HUES48 (cell line): ENCODE results near the gene INTS13.
A peak's percentile ranks its signal among the peaks of the same experiment; 100 is the strongest.

ENCODE experiments used
- H3K27ac ChIP-seq: one replicate; pipeline ENCODE4 v1.7.0; 2013; ENCODE audit warnings: low read depth, low read length, inconsistent platforms
- H3K27me3 ChIP-seq: 2 replicates; pipeline ENCODE4 v1.6.1; 2013; ENCODE audit warnings: mild to moderate bottlenecking, low read length; ENCODE audit not compliant: control insufficient read depth, insufficient read depth
- H3K36me3 ChIP-seq: 2 replicates; pipeline ENCODE4 v1.6.1; 2013; ENCODE audit warnings: low read length; ENCODE audit not compliant: control insufficient read depth, insufficient read depth
- H3K4me1 ChIP-seq: 2 replicates; pipeline ENCODE4 v1.6.1; 2013; ENCODE audit warnings: mild to moderate bottlenecking, low read length; ENCODE audit not compliant: control insufficient read depth, insufficient read depth
- H3K4me3 ChIP-seq: 2 replicates; pipeline ENCODE4 v1.5.1; 2013; ENCODE audit warnings: mild to moderate bottlenecking, low read depth, low read length
- H3K9ac ChIP-seq: 2 replicates; pipeline ENCODE4 v1.6.1; 2013; ENCODE audit warnings: mild to moderate bottlenecking, low read depth, low read length, moderate library complexity
- H3K9me3 ChIP-seq: 2 replicates; pipeline ENCODE4 v1.6.1; 2013; ENCODE audit warnings: low read length; ENCODE audit not compliant: control insufficient read depth, insufficient read depth

The INTS13 gene, protein sequence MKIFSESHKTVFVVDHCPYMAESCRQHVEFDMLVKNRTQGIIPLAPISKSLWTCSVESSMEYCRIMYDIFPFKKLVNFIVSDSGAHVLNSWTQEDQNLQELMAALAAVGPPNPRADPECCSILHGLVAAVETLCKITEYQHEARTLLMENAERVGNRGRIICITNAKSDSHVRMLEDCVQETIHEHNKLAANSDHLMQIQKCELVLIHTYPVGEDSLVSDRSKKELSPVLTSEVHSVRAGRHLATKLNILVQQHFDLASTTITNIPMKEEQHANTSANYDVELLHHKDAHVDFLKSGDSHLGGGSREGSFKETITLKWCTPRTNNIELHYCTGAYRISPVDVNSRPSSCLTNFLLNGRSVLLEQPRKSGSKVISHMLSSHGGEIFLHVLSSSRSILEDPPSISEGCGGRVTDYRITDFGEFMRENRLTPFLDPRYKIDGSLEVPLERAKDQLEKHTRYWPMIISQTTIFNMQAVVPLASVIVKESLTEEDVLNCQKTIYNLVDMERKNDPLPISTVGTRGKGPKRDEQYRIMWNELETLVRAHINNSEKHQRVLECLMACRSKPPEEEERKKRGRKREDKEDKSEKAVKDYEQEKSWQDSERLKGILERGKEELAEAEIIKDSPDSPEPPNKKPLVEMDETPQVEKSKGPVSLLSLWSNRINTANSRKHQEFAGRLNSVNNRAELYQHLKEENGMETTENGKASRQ

DNA sequence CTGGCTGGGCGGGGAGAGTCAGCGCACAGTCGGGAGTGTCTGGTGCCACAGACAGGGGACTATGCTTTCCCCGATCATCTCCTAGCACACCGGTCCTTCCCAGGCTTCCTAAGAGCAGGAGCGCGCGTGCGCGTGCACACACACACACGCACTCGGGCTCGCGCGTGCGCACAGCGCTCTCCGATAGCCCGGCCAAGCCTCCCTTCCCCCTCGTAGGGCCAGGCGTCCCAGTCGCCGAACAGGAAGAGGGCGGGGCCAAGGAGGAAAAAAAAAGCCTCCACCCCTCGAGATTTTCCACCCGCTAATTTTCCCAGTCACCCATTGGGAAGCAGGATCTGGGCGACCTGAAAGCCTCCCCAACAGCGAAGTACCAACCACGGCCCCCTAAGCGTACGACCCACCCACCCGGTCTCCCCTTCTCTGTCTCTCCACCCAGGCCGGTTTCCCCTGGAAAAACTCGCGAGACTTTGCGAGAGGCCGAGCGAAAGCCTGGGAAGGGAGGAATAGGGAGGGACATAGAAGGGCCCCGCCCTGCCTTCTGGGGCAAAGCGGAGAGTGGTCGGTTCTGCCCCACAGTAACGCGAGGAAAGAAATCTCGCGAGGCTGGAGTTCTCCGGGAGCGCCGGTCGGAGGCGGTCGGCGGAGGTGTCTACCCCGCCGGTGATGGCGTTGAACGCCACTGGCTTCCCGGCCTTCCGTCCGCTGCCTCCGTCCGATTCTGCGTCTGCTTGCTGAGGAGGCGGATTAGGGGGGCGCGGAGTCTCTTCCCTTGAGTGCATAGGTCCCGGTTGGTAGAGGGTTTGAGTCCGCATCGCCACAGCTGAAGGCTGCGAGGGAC is at the start of gene INTS13, which contains the start of gene FGFR1OP2:
INTS13 (minus strand) TSS at position 119 of the 838 bp plus-strand sequence. CDS start 1,178 bp downstream, outside the sequence.
FGFR1OP2 (plus strand) TSS at position 608 of the 838 bp plus-strand sequence. CDS start 15,689 bp downstream, outside the sequence.
- H3K27ac ChIP-seq: peak within 1 kb of the TSS; percentile 97
- peaks cover 14% of the 10 kb centered on the region; the same call in 1 of the 2 replicates for H3K4me1 ChIP-seq

DNA sequence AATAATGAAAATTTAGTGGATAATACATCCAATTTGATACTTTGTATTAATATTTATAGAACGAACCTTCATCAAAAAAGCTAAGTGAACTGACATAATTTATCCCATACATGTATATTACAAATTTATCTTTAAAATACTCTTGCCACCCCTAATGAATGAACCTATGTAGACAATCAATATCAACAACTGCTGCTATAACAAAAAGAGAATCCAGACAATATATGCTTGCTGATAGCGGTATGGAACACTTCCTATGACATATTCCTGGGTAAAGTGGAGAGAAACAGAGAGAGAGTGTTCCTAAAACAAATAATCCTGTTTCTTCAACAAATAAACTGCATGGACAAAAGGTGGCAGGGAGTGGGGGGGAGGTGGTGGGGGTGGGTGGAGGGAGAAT is 45.1 kb upstream of the INTS13 start:
- Histone ChIP-seq H3K4me1 (no peaks in the 10 kb centered on the region), H3K27ac (no peak overlapping the region), H3K36me3 (peaks cover 53% of the 10 kb centered on the region), H3K27me3 (no peaks in the 10 kb centered on the region), H3K9ac (no peak overlapping the region), H3K4me3 (no peak overlapping the region), H3K9me3 (no peaks in the 10 kb centered on the region)

More for the DNA sequence above, at the start of gene INTS13, which contains the start of gene FGFR1OP2:
- Histone ChIP-seq H3K9me3 (no peaks in the 10 kb centered on the region), H3K27me3 (no peaks in the 10 kb centered on the region), H3K4me3 (peak within 1 kb of the TSS; percentile 98), H3K9ac (peak within 1 kb of the TSS; percentile 92), H3K36me3 (peaks cover 16% of the 10 kb centered on the region)

DNA sequence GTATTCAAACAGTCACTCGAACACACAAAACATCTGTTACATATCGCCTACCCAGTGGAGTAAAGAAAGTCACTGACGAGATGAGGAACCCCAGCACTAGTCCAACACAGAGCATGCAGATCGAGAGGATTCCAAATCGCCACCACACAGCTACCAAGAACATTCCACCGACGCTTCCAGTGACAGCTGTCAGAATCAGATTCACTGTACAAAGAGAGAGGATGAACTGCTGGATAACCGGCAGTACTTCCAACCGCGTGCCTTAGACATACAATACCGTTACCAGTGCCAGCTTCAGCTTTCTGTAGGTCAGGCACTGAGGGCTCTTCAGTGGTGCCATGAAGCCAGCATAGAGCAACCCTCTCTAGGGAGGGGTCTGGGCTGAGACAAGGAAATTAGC is 42.0 kb upstream of the INTS13 start:
- no peaks in the 10 kb centered on the region for H3K4me1 ChIP-seq

DNA sequence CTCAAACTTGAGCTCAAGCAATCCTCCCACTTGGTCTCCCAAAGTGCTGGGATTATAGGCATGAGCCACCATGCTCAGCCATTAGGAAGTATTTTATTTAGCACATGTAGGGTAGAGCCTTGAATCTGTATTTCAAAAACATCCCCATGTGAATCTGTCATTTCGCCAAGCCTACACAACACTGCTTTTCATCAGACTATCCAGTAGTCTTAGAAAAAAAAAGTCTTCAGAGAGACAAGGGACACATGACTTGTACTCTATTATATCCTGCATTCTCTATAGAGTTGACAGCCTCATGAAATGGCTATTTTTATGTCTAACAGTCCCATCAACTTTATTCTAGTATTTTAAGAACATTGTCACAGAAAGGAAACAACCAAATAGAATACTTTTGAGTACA is 41.0 kb upstream of the INTS13 start:
- no peak overlapping the region for H3K27ac ChIP-seq
- no peak overlapping the region for H3K4me3 ChIP-seq
- H3K9ac ChIP-seq: no peak overlapping the region
- H3K27me3 ChIP-seq: no peaks in the 10 kb centered on the region
- H3K36me3 ChIP-seq: peaks cover 62% of the 10 kb centered on the region
- no peaks in the 10 kb centered on the region for H3K9me3 ChIP-seq
- no peaks in the 10 kb centered on the region for H3K4me1 ChIP-seq

More for the DNA sequence above, 42.0 kb upstream of the INTS13 start:
- Histone ChIP-seq H3K4me3 (no peak overlapping the region), H3K9ac (no peak overlapping the region), H3K9me3 (no peaks in the 10 kb centered on the region), H3K36me3 (peaks cover 56% of the 10 kb centered on the region), H3K27ac (no peak overlapping the region), H3K27me3 (no peaks in the 10 kb centered on the region)

DNA sequence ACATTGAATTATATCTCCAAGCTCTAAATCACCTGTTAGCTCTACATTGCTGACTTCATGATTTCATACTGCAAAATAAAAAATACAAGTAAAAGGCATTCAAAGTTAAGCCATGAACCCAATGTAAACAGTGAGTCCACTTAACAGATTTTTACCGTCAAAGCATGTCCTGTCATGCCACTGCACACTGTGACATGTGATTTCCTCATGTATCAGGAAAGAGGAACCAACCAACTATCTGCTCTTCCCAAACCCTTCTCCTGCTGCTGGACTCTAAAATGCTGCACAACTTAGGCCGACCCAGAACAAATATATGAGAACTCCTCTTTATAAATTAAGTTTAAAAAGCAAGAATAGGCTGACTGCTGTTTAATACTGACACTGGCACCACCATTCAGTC is 38.9 kb upstream of the INTS13 start:
- no peaks in the 10 kb centered on the region for H3K9me3 ChIP-seq
- H3K36me3 ChIP-seq: peaks cover 68% of the 10 kb centered on the region
- no peak overlapping the region for H3K4me3 ChIP-seq

DNA sequence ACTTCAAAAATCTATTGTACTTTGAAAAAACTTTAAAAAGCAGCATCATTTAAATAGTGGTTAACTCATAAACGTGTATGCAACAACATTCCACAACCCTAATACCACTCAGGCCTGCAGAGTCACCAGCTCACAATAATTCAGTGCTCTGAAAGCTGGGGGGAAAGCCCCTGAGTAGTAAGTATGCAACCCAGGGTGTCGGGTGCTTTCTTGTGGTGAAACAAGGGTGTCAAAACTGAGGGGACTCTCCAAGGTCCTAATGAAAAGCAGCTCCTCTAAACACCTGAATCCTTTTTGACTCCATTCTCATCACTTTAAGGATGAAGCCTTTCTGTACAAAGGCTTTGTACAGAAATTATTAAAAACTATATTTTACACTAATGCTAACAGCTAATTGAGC is 34.2 kb upstream of the INTS13 start:
- no peak overlapping the region for H3K4me3 ChIP-seq
- H3K4me1 ChIP-seq: no peaks in the 10 kb centered on the region
- H3K27ac ChIP-seq: no peak overlapping the region
- no peaks in the 10 kb centered on the region for H3K27me3 ChIP-seq
- H3K36me3 ChIP-seq: peaks cover 52% of the 10 kb centered on the region
- H3K9ac ChIP-seq: no peak overlapping the region
- H3K9me3 ChIP-seq: no peaks in the 10 kb centered on the region

More for the DNA sequence above, 38.9 kb upstream of the INTS13 start:
- Histone ChIP-seq H3K9ac (no peak overlapping the region), H3K27me3 (no peaks in the 10 kb centered on the region), H3K27ac (no peak overlapping the region), H3K4me1 (no peaks in the 10 kb centered on the region)

DNA sequence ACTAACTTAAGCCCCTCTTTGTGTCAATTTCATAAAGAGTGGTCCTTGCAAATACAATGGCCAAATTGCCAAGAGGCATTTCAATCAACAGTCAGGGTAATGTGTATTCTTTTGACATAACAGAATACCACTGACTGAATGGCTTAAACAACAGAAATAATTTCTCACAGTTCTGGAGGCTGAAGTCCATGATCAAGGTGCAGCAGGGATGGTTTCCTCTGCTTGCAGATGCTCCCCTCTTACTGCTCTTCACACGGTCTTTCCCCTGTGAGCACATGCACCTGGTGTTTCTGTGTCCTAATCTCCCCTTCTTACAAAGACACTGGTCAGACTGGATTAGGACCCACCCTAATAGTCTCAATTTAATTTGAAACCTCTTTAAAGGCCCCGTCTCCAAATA is 32.4 kb upstream of the INTS13 start:
- Histone ChIP-seq H3K36me3 (peaks cover 38% of the 10 kb centered on the region), H3K4me3 (no peak overlapping the region), H3K27me3 (no peaks in the 10 kb centered on the region), H3K27ac (no peak overlapping the region), H3K4me1 (no peaks in the 10 kb centered on the region), H3K9me3 (no peaks in the 10 kb centered on the region), H3K9ac (no peak overlapping the region)

DNA sequence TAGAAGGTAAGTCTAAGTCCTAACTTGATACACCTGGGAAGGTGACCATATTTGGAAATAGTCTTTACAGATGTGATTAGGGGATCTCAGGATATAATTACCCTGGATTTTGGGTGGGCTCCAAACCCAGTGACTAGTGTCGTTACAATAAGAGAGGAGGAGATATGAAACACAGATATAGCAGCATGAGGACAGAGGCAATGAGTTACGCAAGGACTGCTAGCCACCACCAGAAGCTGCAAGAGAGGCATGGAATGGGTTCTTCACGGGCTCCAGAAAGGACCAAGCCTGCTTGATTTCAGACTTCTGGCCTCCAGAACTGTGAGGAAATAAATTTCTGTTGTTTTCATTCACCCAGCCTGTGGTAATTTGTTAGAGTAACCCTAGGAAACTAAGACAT is 29.1 kb upstream of the INTS13 start:
- Histone ChIP-seq H3K4me3 (no peak overlapping the region), H3K9ac (no peak overlapping the region), H3K27ac (no peak overlapping the region), H3K9me3 (no peaks in the 10 kb centered on the region), H3K36me3 (peaks cover 38% of the 10 kb centered on the region), H3K27me3 (no peaks in the 10 kb centered on the region), H3K4me1 (no peaks in the 10 kb centered on the region)

DNA sequence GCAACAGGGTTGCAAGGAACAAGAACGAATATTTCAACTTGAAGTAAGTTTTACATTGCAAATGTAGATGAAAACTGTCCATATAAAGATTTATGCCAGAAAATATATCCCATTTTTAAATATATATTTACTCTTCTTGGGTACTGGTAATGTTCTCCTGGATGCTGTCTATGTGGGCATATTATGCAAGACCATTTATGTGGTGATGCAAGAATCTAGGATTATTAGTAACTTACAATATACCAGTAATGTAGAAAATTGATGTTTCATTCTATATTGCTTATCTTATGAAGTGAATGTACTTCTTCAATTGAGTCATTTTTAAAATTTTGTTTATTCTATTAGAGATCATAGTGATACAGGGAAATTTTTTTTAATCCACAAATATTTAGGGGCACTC is 25.6 kb upstream of the INTS13 start:
- no peak overlapping the region for H3K27ac ChIP-seq
- H3K9ac ChIP-seq: no peak overlapping the region
- H3K9me3 ChIP-seq: no peaks in the 10 kb centered on the region
- no peaks in the 10 kb centered on the region for H3K27me3 ChIP-seq
- no peaks in the 10 kb centered on the region for H3K4me1 ChIP-seq
- peaks cover 49% of the 10 kb centered on the region for H3K36me3 ChIP-seq
- H3K4me3 ChIP-seq: no peak overlapping the region

DNA sequence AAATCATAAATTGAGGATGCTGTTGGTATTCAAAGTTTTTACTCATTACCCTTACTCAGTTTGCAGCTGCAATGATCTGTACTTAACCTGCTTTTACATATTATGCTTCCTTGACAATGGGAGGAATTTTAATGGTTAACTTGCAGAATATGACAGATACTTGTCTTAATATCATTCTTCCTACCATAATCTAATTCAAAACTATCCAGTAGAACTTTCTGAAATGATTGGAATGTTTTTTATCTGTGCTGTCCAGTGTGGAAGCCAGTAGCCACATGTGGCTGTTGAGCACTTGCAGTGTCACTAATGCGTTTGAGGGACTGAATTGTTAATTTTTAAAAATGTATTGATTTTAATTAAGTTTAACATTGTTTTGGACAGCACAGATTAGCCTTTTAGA is 24.0 kb upstream of the INTS13 start:
- no peak overlapping the region for H3K9ac ChIP-seq
- peaks cover 62% of the 10 kb centered on the region for H3K36me3 ChIP-seq
- H3K4me1 ChIP-seq: no peaks in the 10 kb centered on the region
- no peaks in the 10 kb centered on the region for H3K27me3 ChIP-seq
- H3K4me3 ChIP-seq: no peak overlapping the region
- no peaks in the 10 kb centered on the region for H3K9me3 ChIP-seq
- no peak overlapping the region for H3K27ac ChIP-seq
